Neural cell (in vitro differentiated cells): Measurements from ENCODE around the gene CENPE.

Source experiments
- EP300 ChIP-seq: fragments of 450-650 bp; conservative IDR thresholded peaks from 2 replicates; pipeline ENCODE4 v1.6.1; 2014; ENCODE audit warnings: antibody characterized with exemption, mild to moderate bottlenecking, moderate library complexity; ENCODE audit not compliant: poor library complexity, severe bottlenecking
- EZH2 ChIP-seq: fragments of 200-600, 300-800 bp; shearing (Covaris generic), sonication (generic); IDR thresholded peaks from 2 replicates; pipeline ENCODE4 v1.6.1; 2014; ENCODE audit warnings: antibody characterized with exemption, low read length, borderline replicate concordance, mild to moderate bottlenecking; ENCODE audit not compliant: insufficient read depth, poor library complexity, severe bottlenecking
- MXI1 ChIP-seq: fragments of 450-650 bp; conservative IDR thresholded peaks from 2 replicates; pipeline ENCODE4 v1.6.1; 2014; ENCODE audit warnings: antibody characterized with exemption, mild to moderate bottlenecking; ENCODE audit not compliant: poor library complexity, severe bottlenecking
- POLR2AphosphoS5 ChIP-seq: IDR thresholded peaks from 2 replicates; pipeline ENCODE4 v1.6.1; 2012
- RAD21 ChIP-seq: fragments of 450-650 bp; conservative IDR thresholded peaks from 2 replicates; pipeline ENCODE4 v1.6.1; 2014; ENCODE audit warnings: antibody characterized with exemption, mild to moderate bottlenecking, moderate library complexity
- REST ChIP-seq: IDR thresholded peaks from 2 replicates; pipeline ENCODE4 v1.6.1; 2012; ENCODE audit warnings: borderline replicate concordance
- SMC3 ChIP-seq: fragments of 450-650 bp; conservative IDR thresholded peaks from 2 replicates; pipeline ENCODE4 v1.6.1; 2014; ENCODE audit warnings: antibody characterized with exemption, mild to moderate bottlenecking, moderate library complexity; ENCODE audit not compliant: poor library complexity
- TAF1 ChIP-seq: IDR thresholded peaks from 2 replicates; pipeline ENCODE4 v1.6.1; 2012; ENCODE audit warnings: low read depth
- TF ChIP-seq, protein P1 (sequence below): fragments of 450-650 bp; IDR thresholded peaks from 2 replicates; pipeline ENCODE4 v1.5.1; 2014; ENCODE audit warnings: antibody characterized with exemption, mild to moderate bottlenecking, moderate library complexity; ENCODE audit not compliant: poor library complexity, severe bottlenecking

- no peak for TF ChIP-seq EZH2
- no peak for TF ChIP-seq SMC3
- TF ChIP-seq, protein P1, sequence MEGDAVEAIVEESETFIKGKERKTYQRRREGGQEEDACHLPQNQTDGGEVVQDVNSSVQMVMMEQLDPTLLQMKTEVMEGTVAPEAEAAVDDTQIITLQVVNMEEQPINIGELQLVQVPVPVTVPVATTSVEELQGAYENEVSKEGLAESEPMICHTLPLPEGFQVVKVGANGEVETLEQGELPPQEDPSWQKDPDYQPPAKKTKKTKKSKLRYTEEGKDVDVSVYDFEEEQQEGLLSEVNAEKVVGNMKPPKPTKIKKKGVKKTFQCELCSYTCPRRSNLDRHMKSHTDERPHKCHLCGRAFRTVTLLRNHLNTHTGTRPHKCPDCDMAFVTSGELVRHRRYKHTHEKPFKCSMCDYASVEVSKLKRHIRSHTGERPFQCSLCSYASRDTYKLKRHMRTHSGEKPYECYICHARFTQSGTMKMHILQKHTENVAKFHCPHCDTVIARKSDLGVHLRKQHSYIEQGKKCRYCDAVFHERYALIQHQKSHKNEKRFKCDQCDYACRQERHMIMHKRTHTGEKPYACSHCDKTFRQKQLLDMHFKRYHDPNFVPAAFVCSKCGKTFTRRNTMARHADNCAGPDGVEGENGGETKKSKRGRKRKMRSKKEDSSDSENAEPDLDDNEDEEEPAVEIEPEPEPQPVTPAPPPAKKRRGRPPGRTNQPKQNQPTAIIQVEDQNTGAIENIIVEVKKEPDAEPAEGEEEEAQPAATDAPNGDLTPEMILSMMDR, result no peak
- TF ChIP-seq POLR2AphosphoS5, result no peak
- no peak for TF ChIP-seq TAF1
- TF ChIP-seq MXI1, result no peak
- no peak for TF ChIP-seq REST
- TF ChIP-seq RAD21, result no peak
- TF ChIP-seq EP300, result no peak
Observed at GRCh38 chr4:103079621-103080020, 118.5 kb downstream of the CENPE start.
